ENCODE measurements around the gene ARHGAP23. TPM values are rescaled to one million over a fixed set of nuclear protein-coding genes. Genes with fewer than 3 reads are reported as not detected.

Gene ARHGAP23
- total RNA-seq, 4 donors from 2014 or later: 13.0 to 40.8 (median 24.6) TPM

DNA sequence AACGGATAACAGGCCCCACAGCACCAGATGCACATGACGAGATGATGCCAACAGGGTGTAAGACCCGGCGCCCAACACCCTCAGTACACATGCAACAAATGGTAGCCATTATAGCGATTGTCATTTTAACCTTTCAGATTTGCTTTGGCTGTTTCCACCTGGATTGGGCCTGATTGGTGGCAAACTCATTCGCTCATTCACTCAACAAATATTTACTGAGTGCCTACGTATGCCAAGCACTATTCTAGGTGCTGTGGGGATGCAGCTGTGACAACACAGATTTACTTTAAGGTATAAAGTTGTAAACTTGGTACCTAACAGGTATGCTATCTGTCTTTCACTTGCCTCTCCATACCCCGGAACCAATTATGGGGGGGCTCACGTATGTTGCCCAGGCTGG, 110.6 kb downstream of the ARHGAP23 start:
- TF ChIP-seq POLR2A (IDR thresholded peaks at IDR 0.05): no peak
- TF ChIP-seq CTCF (IDR thresholded peaks at IDR 0.05): no peak
- no peak overlapping the region for H3K4me3 ChIP-seq (replicated peaks in 1 of 3)
- WGBS, 2 donors: 92 to 94% methylated on average over 9 of the region's 9 CpGs
- H3K27ac ChIP-seq: no peak overlapping the region
- intact Hi-C loops (cut with DNase I): no loop called here
- H3K36me3 ChIP-seq: no peaks in the 10 kb centered on the region
- H3K27me3 ChIP-seq: no peaks in the 10 kb centered on the region
- DNase-seq: no peak
- no peaks in the 10 kb centered on the region for H3K9me3 ChIP-seq
- no peaks in the 10 kb centered on the region for H3K4me1 ChIP-seq

DNA sequence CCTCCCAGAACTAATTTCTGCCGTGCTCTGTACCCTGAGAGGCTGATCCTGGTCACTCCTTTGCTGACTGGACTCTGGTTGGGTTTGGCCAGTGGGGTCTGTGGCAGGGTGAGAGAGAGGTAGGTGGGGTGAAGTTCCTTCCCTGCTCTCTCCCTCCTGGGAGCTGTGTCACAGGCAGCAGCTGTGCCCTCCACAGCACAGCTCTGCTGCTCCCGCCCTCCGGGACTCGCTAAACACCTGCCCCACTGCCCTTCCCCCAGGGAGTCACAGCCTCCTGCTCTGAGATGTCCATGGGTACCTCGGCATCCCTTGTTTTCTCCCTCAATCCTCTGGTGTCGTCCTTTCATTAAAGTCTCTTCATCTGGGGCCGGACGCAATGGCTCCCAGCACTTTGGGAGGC, 111.1 kb downstream of the ARHGAP23 start:
- TF ChIP-seq POLR2A (IDR thresholded peaks at IDR 0.05): no peak
- no peak for TF ChIP-seq CTCF (IDR thresholded peaks at IDR 0.05)
- intact Hi-C loops (cut with DNase I): no loop called here
- Histone ChIP-seq H3K36me3 (no peaks in the 10 kb centered on the region), H3K4me3 (replicated peaks in 1 of 3) (no peak overlapping the region), H3K27ac (no peak overlapping the region), H3K27me3 (no peaks in the 10 kb centered on the region), H3K4me1 (no peaks in the 10 kb centered on the region), H3K9me3 (no peaks in the 10 kb centered on the region)
- WGBS, 2 donors: 82 to 85% methylated on average over 7 to 8 of the region's 8 CpGs
- no peak for DNase-seq

- Histone ChIP-seq H3K36me3 (no peaks in the 10 kb centered on the region), H3K27ac (no peak overlapping the region), H3K27me3 (no peaks in the 10 kb centered on the region), H3K4me1 (no peaks in the 10 kb centered on the region), H3K9me3 (no peaks in the 10 kb centered on the region), H3K4me3 (replicated peaks in 1 of 3) (no peak overlapping the region)
- intact Hi-C loops (cut with DNase I): no loop called here
- TF ChIP-seq POLR2A (IDR thresholded peaks at IDR 0.05): no peak
- no peak for TF ChIP-seq CTCF (IDR thresholded peaks at IDR 0.05)
- DNase-seq: no peak
- 84 to 92% methylated on average over 11 of the region's 11 CpGs for WGBS, 2 donors
These were observed 112.3 kb downstream of the ARHGAP23 start for GRCh38 chr17:38540514-38541045.

DNA sequence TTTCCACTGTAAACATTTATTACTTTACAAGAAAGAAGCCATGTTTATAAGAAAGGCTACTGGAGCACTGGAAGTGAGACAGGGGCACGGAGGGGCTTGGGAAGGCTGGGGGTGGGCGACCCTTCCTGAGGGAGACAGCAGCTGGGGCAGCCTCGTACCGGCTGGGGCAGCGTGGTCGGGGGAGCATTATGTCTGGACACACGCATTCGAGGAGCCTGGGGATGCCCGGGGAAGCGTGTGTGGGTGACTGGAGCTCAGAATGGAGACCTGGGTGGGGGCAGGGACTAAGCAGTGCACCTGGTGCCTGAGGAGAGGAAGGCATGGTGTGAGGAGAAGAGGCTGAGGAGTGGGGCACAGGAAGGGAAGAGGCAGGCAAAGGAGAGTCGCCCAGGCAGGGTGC, 113.0 kb downstream of the ARHGAP23 start:
- Histone ChIP-seq H3K9me3 (no peaks in the 10 kb centered on the region), H3K36me3 (no peaks in the 10 kb centered on the region), H3K27me3 (no peaks in the 10 kb centered on the region), H3K4me3 (replicated peaks in 1 of 3) (no peak overlapping the region), H3K27ac (no peak overlapping the region), H3K4me1 (no peaks in the 10 kb centered on the region)
- intact Hi-C loops (cut with DNase I): no loop called here
- WGBS, 2 donors: 82 to 90% methylated on average over 11 of the region's 11 CpGs
- DNase-seq: no peak
- no peak for TF ChIP-seq CTCF (IDR thresholded peaks at IDR 0.05)
- no peak for TF ChIP-seq POLR2A (IDR thresholded peaks at IDR 0.05)

- WGBS, 2 donors: 82 to 85% methylated on average over 5 to 8 of the region's 8 CpGs
- Histone ChIP-seq H3K4me3 (replicated peaks in 1 of 3) (no peak overlapping the region), H3K27ac (no peak overlapping the region), H3K36me3 (no peaks in the 10 kb centered on the region), H3K9me3 (no peaks in the 10 kb centered on the region), H3K27me3 (no peaks in the 10 kb centered on the region), H3K4me1 (no peaks in the 10 kb centered on the region)
- TF ChIP-seq POLR2A (IDR thresholded peaks at IDR 0.05) (no peak), CTCF (IDR thresholded peaks at IDR 0.05) (no peak)
- intact Hi-C loops (cut with DNase I): no loop called here
- no peak for DNase-seq
These were observed 114.0 kb downstream of the ARHGAP23 start for GRCh38 chr17:38542286-38542685.

Measured in thyroid gland (tissue), 4 donors.